Upper lobe of right lung (tissue), 1 donor: ENCODE results near the gene EXOC4. TPM values are rescaled to one million over a fixed set of nuclear protein-coding genes. Genes with fewer than 3 reads are reported as not detected.

Experiments used
- ATAC-seq: fragments of 200-7000 bp; cut with Tn5 transposase; one replicate; pipeline ENCODE4 v1.9.1; 2020; ENCODE audit warnings: mild to moderate bottlenecking, moderate library complexity
- DNase-seq: peaks from one replicate; pipeline ENCODE4 v3.0.0-alpha.2; 2020
- H3K27ac ChIP-seq: fragments of 200-600 bp; one replicate; pipeline ENCODE4 v1.8.0; 2022
- H3K27me3 ChIP-seq: fragments of 200-600 bp; one replicate; pipeline ENCODE4 v1.8.0; 2022; ENCODE audit warnings: mild to moderate bottlenecking
- H3K36me3 ChIP-seq: fragments of 200-600 bp; one replicate; pipeline ENCODE4 v1.8.0; 2022
- H3K4me1 ChIP-seq: fragments of 200-600 bp; one replicate; pipeline ENCODE4 v1.8.0; 2022
- H3K4me3 ChIP-seq: fragments of 200-600 bp; one replicate; pipeline ENCODE4 v1.8.0; 2022; ENCODE audit warnings: mild to moderate bottlenecking
- H3K9me3 ChIP-seq: fragments of 200-600 bp; one replicate; pipeline ENCODE4 v1.8.0; 2022
- intact Hi-C: fragments of 100-400 bp; cut with DNase I; formaldehyde crosslinking; loops from one replicate; pipeline ENCODE4 v1.11.0; 2022
- total RNA-seq: library from RNA; stranded (reverse); fragmentation: NEBNext Ultra II Directional; extraction: Animal tissue kit (Norgen Biotek cat#: 25700); gene quantifications from one replicate; pipeline ENCODE4 v1.2.1, GENCODE V29; 2021
- TF ChIP-seq, protein P1 (sequence below): fragments of 200-600 bp; IDR thresholded peaks from one replicate; pipeline ENCODE4 v1.8.0; 2022; ENCODE audit warnings: antibody characterized with exemption
- donor health status: DM: no; HTN: yes; CAD: no; lungs with severe emphysema.

Gene EXOC4
- total RNA-seq, 1 donor from 2014 or later: 73.5 TPM

- TF ChIP-seq, protein P1, sequence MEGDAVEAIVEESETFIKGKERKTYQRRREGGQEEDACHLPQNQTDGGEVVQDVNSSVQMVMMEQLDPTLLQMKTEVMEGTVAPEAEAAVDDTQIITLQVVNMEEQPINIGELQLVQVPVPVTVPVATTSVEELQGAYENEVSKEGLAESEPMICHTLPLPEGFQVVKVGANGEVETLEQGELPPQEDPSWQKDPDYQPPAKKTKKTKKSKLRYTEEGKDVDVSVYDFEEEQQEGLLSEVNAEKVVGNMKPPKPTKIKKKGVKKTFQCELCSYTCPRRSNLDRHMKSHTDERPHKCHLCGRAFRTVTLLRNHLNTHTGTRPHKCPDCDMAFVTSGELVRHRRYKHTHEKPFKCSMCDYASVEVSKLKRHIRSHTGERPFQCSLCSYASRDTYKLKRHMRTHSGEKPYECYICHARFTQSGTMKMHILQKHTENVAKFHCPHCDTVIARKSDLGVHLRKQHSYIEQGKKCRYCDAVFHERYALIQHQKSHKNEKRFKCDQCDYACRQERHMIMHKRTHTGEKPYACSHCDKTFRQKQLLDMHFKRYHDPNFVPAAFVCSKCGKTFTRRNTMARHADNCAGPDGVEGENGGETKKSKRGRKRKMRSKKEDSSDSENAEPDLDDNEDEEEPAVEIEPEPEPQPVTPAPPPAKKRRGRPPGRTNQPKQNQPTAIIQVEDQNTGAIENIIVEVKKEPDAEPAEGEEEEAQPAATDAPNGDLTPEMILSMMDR: no peak
- intact Hi-C loops: no loop called here
- Histone ChIP-seq H3K4me3 (no peak overlapping the region), H3K27me3 (no peaks in the 10 kb centered on the region), H3K27ac (no peak overlapping the region), H3K9me3 (no peaks in the 10 kb centered on the region), H3K4me1 (peaks cover 6% of the 10 kb centered on the region), H3K36me3 (no peaks in the 10 kb centered on the region)
- no peak for DNase-seq
- no peak for ATAC-seq
Measured at GRCh38 chr7:133367561-133367960, 114.7 kb downstream of the EXOC4 start.

DNA sequence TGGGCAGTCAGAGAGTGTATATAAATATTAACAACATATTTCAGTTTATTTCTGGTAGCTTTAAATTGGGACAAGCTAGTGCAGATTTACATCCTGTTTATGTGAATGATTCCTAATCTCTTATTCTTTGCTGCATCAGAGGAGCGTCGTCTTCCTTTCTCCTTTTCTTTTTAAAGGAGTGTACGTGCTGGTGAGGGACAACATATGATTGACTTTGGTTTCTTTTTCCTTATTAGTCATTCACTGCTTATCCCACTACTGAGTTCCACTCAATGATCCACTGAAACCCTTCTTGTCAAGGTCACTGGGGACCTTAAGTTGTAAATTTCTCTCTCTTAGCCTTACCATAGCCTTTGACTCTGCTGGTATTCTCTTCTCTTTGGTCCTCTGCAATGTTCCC lies 116.3 kb downstream of the EXOC4 start:
- Histone ChIP-seq H3K4me1 (peaks cover 6% of the 10 kb centered on the region), H3K9me3 (no peaks in the 10 kb centered on the region), H3K27me3 (no peaks in the 10 kb centered on the region), H3K36me3 (no peaks in the 10 kb centered on the region), H3K4me3 (no peak overlapping the region), H3K27ac (no peak overlapping the region)
- intact Hi-C loops: no loop called here
- TF ChIP-seq, protein P1: no peak
- DNase-seq (no peak), ATAC-seq (no peak)

- DNase-seq (no peak), ATAC-seq (no peak)
- Histone ChIP-seq H3K9me3 (no peaks in the 10 kb centered on the region), H3K27ac (no peak overlapping the region), H3K4me1 (no peaks in the 10 kb centered on the region), H3K4me3 (no peak overlapping the region), H3K27me3 (no peaks in the 10 kb centered on the region), H3K36me3 (peaks cover 10% of the 10 kb centered on the region)
- intact Hi-C loops: no loop called here
- TF ChIP-seq, protein P1: no peak
Measured at GRCh38 chr7:133371616-133372015, 118.7 kb downstream of the EXOC4 start.

DNA sequence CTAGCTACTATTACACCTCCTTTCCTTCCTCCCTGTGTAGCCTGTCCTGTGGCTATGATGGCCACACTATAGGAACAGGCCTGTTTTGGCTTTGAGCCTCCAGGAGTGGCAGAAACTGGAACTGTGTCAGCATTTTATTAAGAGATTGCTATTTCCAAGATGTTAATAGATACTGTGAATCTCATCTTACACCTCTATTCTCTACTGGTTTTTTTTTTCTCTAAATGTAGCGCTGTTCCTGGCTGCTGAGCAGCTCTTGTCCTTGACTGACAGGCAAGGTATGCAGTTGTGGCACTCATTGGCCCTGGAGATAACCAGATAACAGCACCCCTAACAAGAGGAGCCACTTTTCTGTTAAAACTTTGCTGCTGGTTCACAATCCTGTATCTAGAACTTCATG lies 119.5 kb downstream of the EXOC4 start:
- Histone ChIP-seq H3K36me3 (peaks cover 10% of the 10 kb centered on the region), H3K27me3 (no peaks in the 10 kb centered on the region), H3K4me3 (no peak overlapping the region), H3K9me3 (no peaks in the 10 kb centered on the region), H3K4me1 (no peaks in the 10 kb centered on the region), H3K27ac (no peak overlapping the region)
- ATAC-seq: no peak
- intact Hi-C loops: no loop called here
- TF ChIP-seq, protein P1: no peak
- DNase-seq: no peak

- intact Hi-C loops: no loop called here
- H3K27me3 ChIP-seq: no peaks in the 10 kb centered on the region
- no peak overlapping the region for H3K4me3 ChIP-seq
- ATAC-seq (no peak), DNase-seq (no peak)
- TF ChIP-seq, protein P1: no peak
- no peaks in the 10 kb centered on the region for H3K4me1 ChIP-seq
- peaks cover 10% of the 10 kb centered on the region for H3K36me3 ChIP-seq
- no peaks in the 10 kb centered on the region for H3K9me3 ChIP-seq
- H3K27ac ChIP-seq: no peak overlapping the region
Measured at GRCh38 chr7:133376514-133376913, 123.6 kb downstream of the EXOC4 start.

DNA sequence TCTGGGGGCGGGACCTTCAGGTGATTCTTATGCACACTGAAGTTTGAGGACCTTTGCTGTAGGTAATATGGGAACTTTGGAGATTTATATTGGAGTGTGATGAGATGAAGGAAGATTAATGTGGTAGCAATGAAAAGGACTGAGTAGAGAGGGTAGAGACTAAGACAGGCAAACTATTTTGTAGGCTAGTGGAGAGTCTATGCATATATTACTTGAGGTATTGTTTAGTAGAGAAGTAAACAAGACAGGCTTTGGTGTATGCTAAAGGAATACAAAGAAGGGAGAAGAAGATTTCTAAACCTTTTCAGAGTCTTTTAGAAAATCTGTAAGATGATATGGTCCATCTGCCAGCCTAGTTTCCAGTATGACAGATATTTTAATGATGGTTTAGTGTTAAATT lies 129.1 kb downstream of the EXOC4 start:
- H3K27ac ChIP-seq: no peak overlapping the region
- no peaks in the 10 kb centered on the region for H3K27me3 ChIP-seq
- H3K9me3 ChIP-seq: no peaks in the 10 kb centered on the region
- H3K36me3 ChIP-seq: no peaks in the 10 kb centered on the region
- H3K4me3 ChIP-seq: no peak overlapping the region
- intact Hi-C loops: no loop called here
- no peaks in the 10 kb centered on the region for H3K4me1 ChIP-seq
- DNase-seq (no peak), ATAC-seq (no peak)
- TF ChIP-seq, protein P1: no peak
